IMR-90 (cell line): ENCODE measurements around the gene CDK17. TPM values are rescaled to one million over a fixed set of nuclear protein-coding genes. Genes with fewer than 3 reads are reported as not detected.

Experiments used
- ATAC-seq: fragments of 200-7000 bp; cut with Tn5 transposase; 2 replicates; pipeline ENCODE4 v1.9.1; 2020; ENCODE audit warnings: low read depth, mild to moderate bottlenecking, moderate library complexity
- BruUV-seq: library from RNA; stranded (reverse); fragments of 400-500 nt; replicated peaks from 2 replicates; lab custom pipeline; 2021; lab: Mats Ljungman, UMichigan
- CTCF ChIA-PET: fragments of 300-600 bp; formaldehyde crosslinking; extraction: SDS; loops from one replicate; lab custom pipeline; 2021; ENCODE audit warnings: antibody characterized with exemption; lab: Yijun Ruan, JAX
- POLR2A ChIA-PET: fragments of 300-600 bp; sonication (Branson Sonifier 250); formaldehyde crosslinking; loops from one replicate; lab custom pipeline; 2022; ENCODE audit warnings: antibody characterized with exemption; ENCODE audit not compliant: unreplicated experiment; lab: Charles Lee
- DNase-seq: peaks from one replicate; pipeline ENCODE4 v3.0.0; 2013
- H2AFZ ChIP-seq: replicated peaks from 2 replicates; pipeline ENCODE3; 2013; ENCODE audit warnings: low read length, mild to moderate bottlenecking; ENCODE audit not compliant: poor library complexity
- H2AK5ac ChIP-seq: 2 replicates; pipeline ENCODE4 v1.6.1; 2013; ENCODE audit warnings: low read depth, low read length, inconsistent platforms
- H2AK9ac ChIP-seq: replicated peaks from 2 replicates; pipeline ENCODE3; 2013; ENCODE audit warnings: mild to moderate bottlenecking, low read depth, low read length, moderate library complexity; ENCODE audit not compliant: poor library complexity
- H2BK120ac ChIP-seq: 2 replicates; pipeline ENCODE4 v1.6.1; 2013; ENCODE audit warnings: low read depth, low read length, inconsistent platforms
- H2BK15ac ChIP-seq: 3 replicates; pipeline ENCODE4 v1.6.1; 2013; ENCODE audit warnings: low read depth, low read length, inconsistent platforms
- H2BK20ac ChIP-seq: 2 replicates; pipeline ENCODE4 v1.6.1; 2013; ENCODE audit warnings: low read depth, mild to moderate bottlenecking, inconsistent platforms, low read length, moderate library complexity
- H2BK5ac ChIP-seq: 2 replicates; pipeline ENCODE4 v1.6.1; 2013; ENCODE audit warnings: mild to moderate bottlenecking, low read depth, low read length, inconsistent platforms; ENCODE audit not compliant: poor library complexity, severe bottlenecking
- H3K14ac ChIP-seq: replicated peaks from 2 replicates; pipeline ENCODE4 v1.6.1; 2013; ENCODE audit warnings: low read depth, low read length, inconsistent platforms
- H3K18ac ChIP-seq: 2 replicates; pipeline ENCODE4 v1.6.1; 2013; ENCODE audit warnings: low read depth, low read length, control low read depth
- H3K23ac ChIP-seq: 2 replicates; pipeline ENCODE4 v1.6.1; 2013; ENCODE audit warnings: low read depth, low read length, inconsistent platforms
- H3K27ac ChIP-seq: 2 replicates; pipeline ENCODE4 v1.5.1; 2013; ENCODE audit warnings: mild to moderate bottlenecking, control low read depth, low read length; ENCODE audit not compliant: insufficient read depth
- H3K27me3 ChIP-seq: 2 replicates; pipeline ENCODE4 v1.6.1; 2013; ENCODE audit warnings: low read length; ENCODE audit not compliant: control insufficient read depth, insufficient read depth
- H3K36me3 ChIP-seq: 2 replicates; pipeline ENCODE4 v1.6.1; 2013; ENCODE audit warnings: low read length, mixed read lengths; ENCODE audit not compliant: control insufficient read depth, insufficient read depth
- H3K4ac ChIP-seq: 2 replicates; pipeline ENCODE4 v1.6.1; 2013; ENCODE audit warnings: low read depth, low read length, inconsistent platforms
- H3K4me1 ChIP-seq: 2 replicates; pipeline ENCODE4 v1.6.1; 2013; ENCODE audit warnings: low read length, mixed read lengths; ENCODE audit not compliant: control insufficient read depth, insufficient read depth
- H3K4me2 ChIP-seq: 2 replicates; pipeline ENCODE4 v1.6.1; 2013; ENCODE audit warnings: low read depth, mild to moderate bottlenecking, control low read depth, low read length, moderate library complexity
- H3K4me3 ChIP-seq: 2 replicates; pipeline ENCODE4 v1.5.1; 2013; ENCODE audit warnings: low read depth, mild to moderate bottlenecking, control low read depth, low read length, moderate library complexity; ENCODE audit not compliant: insufficient read depth
- H3K56ac ChIP-seq: 2 replicates; pipeline ENCODE4 v1.6.1; 2013; ENCODE audit warnings: low read length, inconsistent platforms; ENCODE audit not compliant: insufficient read depth; ENCODE audit errors: extremely low read depth
- H3K79me1 ChIP-seq, 2 experiments: 2 replicates each; pipeline ENCODE4 v1.6.1; 2013; ENCODE audit warnings: low read length in 2 of 2, inconsistent platforms in 1 of 2, low read depth in 1 of 2
- H3K9ac ChIP-seq: 2 replicates; pipeline ENCODE4 v1.6.1; 2013; ENCODE audit warnings: low read depth, low read length, control low read depth
- H3K9me1 ChIP-seq: 2 replicates; pipeline ENCODE4 v1.6.1; 2013; ENCODE audit warnings: low read length, inconsistent platforms; ENCODE audit not compliant: insufficient read depth
- H3K9me3 ChIP-seq: 2 replicates; pipeline ENCODE4 v1.6.1; 2013; ENCODE audit warnings: low read length; ENCODE audit not compliant: control insufficient read depth, insufficient read depth
- H4K20me1 ChIP-seq: 2 replicates; pipeline ENCODE4 v1.6.1; 2013; ENCODE audit warnings: low read length, inconsistent platforms; ENCODE audit not compliant: insufficient read depth
- H4K5ac ChIP-seq: 2 replicates; pipeline ENCODE4 v1.6.1; 2013; ENCODE audit warnings: mild to moderate bottlenecking, low read depth, low read length, control low read depth
- H4K8ac ChIP-seq, 2 experiments: 2 replicates each; pipeline ENCODE4 v1.6.1; 2013; ENCODE audit warnings: low read depth in 2 of 2, low read length in 2 of 2, control low read depth in 1 of 2, inconsistent platforms in 1 of 2
- H4K91ac ChIP-seq: 2 replicates; pipeline ENCODE4 v1.6.1; 2013; ENCODE audit warnings: low read depth, low read length, inconsistent platforms; ENCODE audit not compliant: insufficient read depth
- BHLHE40 ChIP-seq: fragments of 150-350 bp; IDR thresholded peaks from 2 replicates; pipeline ENCODE4 v1.6.1; 2016; ENCODE audit warnings: mild to moderate bottlenecking, low read depth, low read length
- CHD1 ChIP-seq: IDR thresholded peaks from 2 replicates; pipeline ENCODE4 v1.6.1; 2012; ENCODE audit warnings: low read depth, low read length, improper control_type of control experiment
- FOS ChIP-seq: fragments of 150-350 bp; IDR thresholded peaks from 2 replicates; pipeline ENCODE4 v1.6.1; 2016; ENCODE audit warnings: low read depth, low read length
- MXI1 ChIP-seq: IDR thresholded peaks from 2 replicates; pipeline ENCODE4 v1.6.1; 2012; ENCODE audit warnings: low read depth, mild to moderate bottlenecking, low read length, moderate library complexity, borderline replicate concordance
- NFE2L2 ChIP-seq: fragments of 150-350 bp; IDR thresholded peaks from 2 replicates; pipeline ENCODE4 v1.6.1; 2016; ENCODE audit warnings: low read depth, mild to moderate bottlenecking, low read length
- POLR2A ChIP-seq: IDR thresholded peaks from 2 replicates; pipeline ENCODE4 v1.6.1; 2012; ENCODE audit warnings: mild to moderate bottlenecking, low read depth, low read length
- RAD21 ChIP-seq: IDR thresholded peaks from 2 replicates; pipeline ENCODE4 v1.6.1; 2012; ENCODE audit warnings: low read length, improper control_type of control experiment
- RCOR1 ChIP-seq: IDR thresholded peaks from 2 replicates; pipeline ENCODE4 v1.6.1; 2012; ENCODE audit warnings: mild to moderate bottlenecking, low read length, improper control_type of control experiment; ENCODE audit not compliant: insufficient replicate concordance
- RFX5 ChIP-seq: IDR thresholded peaks from 2 replicates; pipeline ENCODE4 v1.8.0; 2012; ENCODE audit warnings: low read depth, mild to moderate bottlenecking, low read length, moderate library complexity
- SMC3 ChIP-seq: fragments of 150-350 bp; IDR thresholded peaks from 2 replicates; pipeline ENCODE4 v1.6.1; 2016; ENCODE audit warnings: low read depth, mild to moderate bottlenecking, antibody characterized with exemption, low read length, moderate library complexity
- WGBS, 2 experiments: methylation state at CpG; one replicate each; pipeline versions ENCODE4 v1.1.5 to v1.1.7; 2013; ENCODE audit warnings: missing lambda C conversion rate in 2 of 2; ENCODE audit not compliant: insufficient read length in 1 of 2; ENCODE audit errors: extremely low coverage in 2 of 2; 5-methylcytosine and 5-hydroxymethylcytosine counted together
- dilution Hi-C: fragments of 300-500 bp; cut with HindIII; formaldehyde crosslinking; loops from one replicate; pipeline ENCODE4 v1.14.3; 2018; ENCODE audit warnings: low sequenced_read_pairs; ENCODE audit not compliant: unreplicated experiment
- in situ Hi-C: fragments of 300-500 bp; cut with MboI; formaldehyde crosslinking; loops from 3 replicates; pipeline ENCODE4 v1.14.3; 2019; ENCODE audit warnings: low sequenced_read_pairs, inconsistent platforms, mixed read lengths
- intact Hi-C: fragments of 100-400 bp; cut with micrococcal nuclease; formaldehyde crosslinking; loops from 2 replicates; pipeline ENCODE4 v1.10.0; 2022
- polyA plus RNA-seq, 3 experiments: library from polyadenylated mRNA; depleted of rRNA; stranded (reverse); fragments of >200 nt; gene quantifications; 2 replicates each; pipeline ENCODE4 v1.2.3, GENCODE V29; 2012; ENCODE audit warnings: low replicate concordance in 1 of 3
- total RNA-seq: library from RNA; depleted of rRNA; stranded (reverse); fragments of >200 nt; gene quantifications from 2 replicates; pipeline ENCODE4 v1.2.3, GENCODE V29; 2012
- TF ChIP-seq, protein P1 (sequence below): conservative IDR thresholded peaks from 2 replicates; pipeline ENCODE4 v1.5.1; 2012; ENCODE audit warnings: mild to moderate bottlenecking, low read depth, low read length, improper control_type of control experiment

Gene CDK17
- total and polyA plus RNA-seq, 2 of the 4 experiments (the other 2 are of a cell fraction) = 14.5 to 50.2 TPM

DNA sequence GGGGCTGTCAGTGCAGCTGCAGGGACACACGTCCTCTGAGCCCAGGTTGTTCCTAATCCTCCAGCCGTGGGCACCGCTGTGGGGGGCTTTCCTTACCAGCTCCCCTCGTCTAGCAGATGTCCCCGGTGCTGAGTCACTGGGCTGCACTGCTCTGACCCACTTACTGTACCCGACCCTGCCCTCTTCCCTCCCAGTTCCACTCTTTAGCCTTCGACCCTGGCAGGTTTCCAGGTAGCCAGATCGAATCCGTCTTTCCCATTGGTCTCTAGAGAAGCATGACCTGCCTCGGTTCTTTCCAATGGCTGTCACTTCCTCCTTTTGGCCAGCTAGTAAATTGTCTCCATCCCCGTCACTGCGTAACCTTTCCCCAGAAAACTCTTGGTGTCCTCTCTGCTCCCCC lies 157.6 kb downstream of the CDK17 start:
- H4K20me1 ChIP-seq = peaks cover 62% of the 10 kb centered on the region

More for the DNA sequence above, 157.6 kb downstream of the CDK17 start:
- 90% methylated on average over 2 of the region's 12 CpGs; no CpG with 5 or more reads in 1 of the 2 experiments for WGBS, 2 experiments
- H2BK120ac ChIP-seq = no peak overlapping the region
- peaks cover 31 to 86% of the 10 kb centered on the region in 2 experiments for H3K79me1 ChIP-seq
- H2BK5ac ChIP-seq = no peak overlapping the region
- no peak for ATAC-seq
- H2AK9ac ChIP-seq = no peak overlapping the region
- no peak overlapping the region for H2BK20ac ChIP-seq
- H3K4ac ChIP-seq = no peak overlapping the region
- in situ Hi-C loops (no loop called here), intact Hi-C loops (no loop called here), dilution Hi-C loops (no loop called here)
- ChIA-PET POLR2A (no interaction called here), CTCF (no interaction called here)
- no peak overlapping the region for H3K14ac ChIP-seq
- TF ChIP-seq MXI1 (no peak), CHD1 (no peak), RCOR1 (no peak), BHLHE40 (no peak), SMC3 (no peak), RFX5 (no peak), NFE2L2 (no peak), POLR2A (no peak), RAD21 (no peak), FOS (no peak)
- TF ChIP-seq, protein P1, sequence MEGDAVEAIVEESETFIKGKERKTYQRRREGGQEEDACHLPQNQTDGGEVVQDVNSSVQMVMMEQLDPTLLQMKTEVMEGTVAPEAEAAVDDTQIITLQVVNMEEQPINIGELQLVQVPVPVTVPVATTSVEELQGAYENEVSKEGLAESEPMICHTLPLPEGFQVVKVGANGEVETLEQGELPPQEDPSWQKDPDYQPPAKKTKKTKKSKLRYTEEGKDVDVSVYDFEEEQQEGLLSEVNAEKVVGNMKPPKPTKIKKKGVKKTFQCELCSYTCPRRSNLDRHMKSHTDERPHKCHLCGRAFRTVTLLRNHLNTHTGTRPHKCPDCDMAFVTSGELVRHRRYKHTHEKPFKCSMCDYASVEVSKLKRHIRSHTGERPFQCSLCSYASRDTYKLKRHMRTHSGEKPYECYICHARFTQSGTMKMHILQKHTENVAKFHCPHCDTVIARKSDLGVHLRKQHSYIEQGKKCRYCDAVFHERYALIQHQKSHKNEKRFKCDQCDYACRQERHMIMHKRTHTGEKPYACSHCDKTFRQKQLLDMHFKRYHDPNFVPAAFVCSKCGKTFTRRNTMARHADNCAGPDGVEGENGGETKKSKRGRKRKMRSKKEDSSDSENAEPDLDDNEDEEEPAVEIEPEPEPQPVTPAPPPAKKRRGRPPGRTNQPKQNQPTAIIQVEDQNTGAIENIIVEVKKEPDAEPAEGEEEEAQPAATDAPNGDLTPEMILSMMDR = no peak
- peaks cover 17% of the 10 kb centered on the region for H3K36me3 ChIP-seq
- no peak overlapping the region for H3K4me3 ChIP-seq
- no peak overlapping the region for H4K91ac ChIP-seq
- H3K23ac ChIP-seq = no peak overlapping the region; the same call in 1 of the 2 replicates
- H2AK5ac ChIP-seq = no peak overlapping the region
- no peak overlapping the region for H3K18ac ChIP-seq
- no peak for DNase-seq
- no peaks in the 10 kb centered on the region for H3K9me3 ChIP-seq
- no peak overlapping the region for H3K4me2 ChIP-seq
- H3K4me1 ChIP-seq = peaks cover 15% of the 10 kb centered on the region
- H2BK15ac ChIP-seq = no peak overlapping the region
- H4K5ac ChIP-seq = no peak overlapping the region
- no peaks in the 10 kb centered on the region for H3K27me3 ChIP-seq
- H3K9ac ChIP-seq = no peak overlapping the region
- H4K8ac ChIP-seq = no peak overlapping the region
- peaks cover 22% of the 10 kb centered on the region for H3K9me1 ChIP-seq
- H3K27ac ChIP-seq = no peak overlapping the region
- no TSS peak for BruUV-seq
- no peak overlapping the region for H3K56ac ChIP-seq
- no peak overlapping the region for H2AFZ ChIP-seq
